HCT116 (cell line): ENCODE results near the gene RRBP1.

ENCODE experiments used
- CEBPB ChIP-seq: IDR thresholded peaks from 2 replicates; pipeline ENCODE4 v1.6.1; 2012; ENCODE audit warnings: low read depth
- EZH2 ChIP-seq: fragments of 200-600 bp; sonication (generic); IDR thresholded peaks from 2 replicates; pipeline ENCODE4 v1.6.1; 2017; ENCODE audit warnings: antibody characterized with exemption, mixed run types
- EZH2phosphoT487 ChIP-seq: fragments of 200-600 bp; IDR thresholded peaks from 2 replicates; pipeline ENCODE4 v1.6.1; 2018; ENCODE audit warnings: antibody characterized with exemption, borderline replicate concordance
- POLR2A ChIP-seq: IDR thresholded peaks from 2 replicates; pipeline ENCODE4 v1.7.0; 2011; ENCODE audit warnings: borderline replicate concordance; ENCODE audit not compliant: insufficient read depth, insufficient read length; ENCODE audit errors: extremely low read depth
- POLR2AphosphoS5 ChIP-seq: IDR thresholded peaks from 2 replicates; pipeline ENCODE4 v1.6.1; 2011; ENCODE audit warnings: mild to moderate bottlenecking, low read depth, low read length, moderate library complexity
- RAD21 ChIP-seq: IDR thresholded peaks from 2 replicates; pipeline ENCODE4 v1.6.1; 2012; ENCODE audit warnings: low read depth, mild to moderate bottlenecking
- SIN3A ChIP-seq: IDR thresholded peaks from 2 replicates; pipeline ENCODE4 v1.6.1; 2012; ENCODE audit warnings: low read depth
- SRF ChIP-seq: IDR thresholded peaks from 2 replicates; pipeline ENCODE4 v1.6.1; 2012; ENCODE audit warnings: low read depth
- YY1 ChIP-seq: IDR thresholded peaks from 2 replicates; pipeline ENCODE4 v1.6.1; 2011; ENCODE audit warnings: low read length, low read depth, moderate library complexity, mild to moderate bottlenecking; ENCODE audit not compliant: insufficient replicate concordance; ENCODE audit errors: extremely low read depth
- ZFX ChIP-seq: fragments of 450-650 bp; IDR thresholded peaks from 2 replicates; pipeline ENCODE4 v1.6.1; 2017
- TF ChIP-seq, protein P1 (sequence below): IDR thresholded peaks from 2 replicates; pipeline ENCODE4 v1.6.1; 2012; ENCODE audit warnings: low read depth
- TF ChIP-seq, protein P2 (sequence below), 3 experiments: fragments of 200-600 bp in 1 of 3; sonication (generic) in 1 of 3; IDR thresholded peaks in 2 of 3; conservative IDR thresholded peaks in 1 of 3; 2 replicates each; pipeline ENCODE4 v1.5.1; 2012 to 2017; ENCODE audit warnings: low read depth in 2 of 3, low read length in 2 of 3, antibody characterized with exemption in 1 of 3, borderline replicate concordance in 1 of 3, control low read depth in 1 of 3, mild to moderate bottlenecking in 1 of 3, mixed read lengths in 1 of 3, mixed run types in 1 of 3, moderate library complexity in 1 of 3; ENCODE audit not compliant: insufficient read depth in 1 of 3

DNA sequence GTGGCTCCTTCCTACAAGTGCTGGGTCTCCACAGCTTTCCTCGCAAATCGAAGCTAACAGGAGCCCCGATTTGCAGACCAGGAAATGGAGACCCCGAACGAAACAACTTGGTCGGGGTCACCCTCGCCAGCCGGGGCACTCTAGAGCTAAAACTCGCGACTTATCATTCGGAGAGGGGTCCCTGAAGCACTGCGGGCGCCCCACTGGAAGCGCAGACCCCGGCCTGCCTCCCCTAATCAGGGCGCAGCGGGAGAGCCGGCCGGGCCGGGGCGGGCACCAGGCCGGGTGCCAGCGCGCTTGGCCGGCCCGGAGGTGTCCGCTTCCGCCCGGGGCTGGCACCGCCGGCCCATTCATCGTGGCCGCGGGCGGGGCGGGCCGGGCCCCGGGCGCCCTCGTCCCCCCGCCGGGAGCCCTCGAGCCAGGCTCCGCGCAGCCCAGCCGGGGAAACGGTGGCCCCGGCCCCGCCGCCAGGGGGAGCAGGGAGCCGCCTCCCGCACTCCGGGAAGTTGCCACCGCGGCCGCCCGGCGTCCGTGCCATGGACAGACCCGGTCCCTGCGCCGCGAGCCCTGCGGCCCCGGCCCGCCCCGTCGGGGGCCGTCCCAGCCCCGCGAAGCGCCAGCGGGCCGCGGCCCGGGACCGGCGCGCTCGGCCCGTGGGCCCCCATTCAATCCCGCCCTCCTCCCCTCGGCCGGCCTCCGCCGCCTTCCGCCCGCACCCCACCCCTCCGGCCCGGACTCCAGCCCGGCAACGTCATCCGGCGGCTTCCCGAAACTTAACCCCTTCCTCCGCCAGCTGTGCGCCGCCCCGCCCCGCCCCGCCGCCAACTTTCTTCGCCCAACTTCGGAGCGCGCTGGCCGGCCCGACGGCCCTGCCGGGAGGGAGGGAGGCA lies 961 bp downstream of the RRBP1 start:
- TF ChIP-seq, protein P1, sequence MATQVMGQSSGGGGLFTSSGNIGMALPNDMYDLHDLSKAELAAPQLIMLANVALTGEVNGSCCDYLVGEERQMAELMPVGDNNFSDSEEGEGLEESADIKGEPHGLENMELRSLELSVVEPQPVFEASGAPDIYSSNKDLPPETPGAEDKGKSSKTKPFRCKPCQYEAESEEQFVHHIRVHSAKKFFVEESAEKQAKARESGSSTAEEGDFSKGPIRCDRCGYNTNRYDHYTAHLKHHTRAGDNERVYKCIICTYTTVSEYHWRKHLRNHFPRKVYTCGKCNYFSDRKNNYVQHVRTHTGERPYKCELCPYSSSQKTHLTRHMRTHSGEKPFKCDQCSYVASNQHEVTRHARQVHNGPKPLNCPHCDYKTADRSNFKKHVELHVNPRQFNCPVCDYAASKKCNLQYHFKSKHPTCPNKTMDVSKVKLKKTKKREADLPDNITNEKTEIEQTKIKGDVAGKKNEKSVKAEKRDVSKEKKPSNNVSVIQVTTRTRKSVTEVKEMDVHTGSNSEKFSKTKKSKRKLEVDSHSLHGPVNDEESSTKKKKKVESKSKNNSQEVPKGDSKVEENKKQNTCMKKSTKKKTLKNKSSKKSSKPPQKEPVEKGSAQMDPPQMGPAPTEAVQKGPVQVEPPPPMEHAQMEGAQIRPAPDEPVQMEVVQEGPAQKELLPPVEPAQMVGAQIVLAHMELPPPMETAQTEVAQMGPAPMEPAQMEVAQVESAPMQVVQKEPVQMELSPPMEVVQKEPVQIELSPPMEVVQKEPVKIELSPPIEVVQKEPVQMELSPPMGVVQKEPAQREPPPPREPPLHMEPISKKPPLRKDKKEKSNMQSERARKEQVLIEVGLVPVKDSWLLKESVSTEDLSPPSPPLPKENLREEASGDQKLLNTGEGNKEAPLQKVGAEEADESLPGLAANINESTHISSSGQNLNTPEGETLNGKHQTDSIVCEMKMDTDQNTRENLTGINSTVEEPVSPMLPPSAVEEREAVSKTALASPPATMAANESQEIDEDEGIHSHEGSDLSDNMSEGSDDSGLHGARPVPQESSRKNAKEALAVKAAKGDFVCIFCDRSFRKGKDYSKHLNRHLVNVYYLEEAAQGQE, result no peak
- TF ChIP-seq, protein P2, sequence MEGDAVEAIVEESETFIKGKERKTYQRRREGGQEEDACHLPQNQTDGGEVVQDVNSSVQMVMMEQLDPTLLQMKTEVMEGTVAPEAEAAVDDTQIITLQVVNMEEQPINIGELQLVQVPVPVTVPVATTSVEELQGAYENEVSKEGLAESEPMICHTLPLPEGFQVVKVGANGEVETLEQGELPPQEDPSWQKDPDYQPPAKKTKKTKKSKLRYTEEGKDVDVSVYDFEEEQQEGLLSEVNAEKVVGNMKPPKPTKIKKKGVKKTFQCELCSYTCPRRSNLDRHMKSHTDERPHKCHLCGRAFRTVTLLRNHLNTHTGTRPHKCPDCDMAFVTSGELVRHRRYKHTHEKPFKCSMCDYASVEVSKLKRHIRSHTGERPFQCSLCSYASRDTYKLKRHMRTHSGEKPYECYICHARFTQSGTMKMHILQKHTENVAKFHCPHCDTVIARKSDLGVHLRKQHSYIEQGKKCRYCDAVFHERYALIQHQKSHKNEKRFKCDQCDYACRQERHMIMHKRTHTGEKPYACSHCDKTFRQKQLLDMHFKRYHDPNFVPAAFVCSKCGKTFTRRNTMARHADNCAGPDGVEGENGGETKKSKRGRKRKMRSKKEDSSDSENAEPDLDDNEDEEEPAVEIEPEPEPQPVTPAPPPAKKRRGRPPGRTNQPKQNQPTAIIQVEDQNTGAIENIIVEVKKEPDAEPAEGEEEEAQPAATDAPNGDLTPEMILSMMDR (IDR thresholded peaks at IDR 0.05 in 2 of 3, conservative IDR thresholded peaks at IDR 0.05 in 1 of 3; ENCODE audit: borderline replicate concordance in 1 of 3, insufficient read depth in 1 of 3, low read depth in 2 of 3, low read length in 2 of 3), result peak in 2 of 3 experiments; percentile 23 to 62; a peak in 3 of 6 replicates
- TF ChIP-seq EZH2phosphoT487, result no peak
- TF ChIP-seq POLR2AphosphoS5, result 0 out of 2 replicates have a peak, but pooled peaks have one; percentile 5
- no peak for TF ChIP-seq CEBPB
- no peak for TF ChIP-seq YY1
- TF ChIP-seq RAD21, result peak; percentile 53
- TF ChIP-seq POLR2A, result no peak
- no peak for TF ChIP-seq SRF
- TF ChIP-seq EZH2, result no peak
- TF ChIP-seq ZFX, result no peak; the same call in 1 of the 2 replicates
- TF ChIP-seq SIN3A, result peak; percentile 4; the same call in 1 of the 2 replicates
